GM12878 (cell line): ENCODE data around the gene MCHR1. TPM values are rescaled to one million over a fixed set of nuclear protein-coding genes. Genes with fewer than 3 reads are reported as not detected.

ENCODE experiments used
- ATAC-seq: fragments of 200-7000 bp; cut with Tn5 transposase; 3 replicates; pipeline ENCODE4 v1.9.1; 2020; ENCODE audit warnings: mild to moderate bottlenecking, moderate library complexity
- BruUV-seq: library from RNA; stranded (reverse); fragments of 400-500 nt; replicated peaks from 2 replicates; lab custom pipeline; 2021; lab: Mats Ljungman, UMichigan
- CTCF ChIA-PET: fragments of 300-600 bp; sonication (Branson Sonifier 250); formaldehyde crosslinking; extraction: SDS; loops from one replicate; lab custom pipeline; 2021; ENCODE audit warnings: inconsistent platforms; lab: Yijun Ruan, JAX
- POLR2A ChIA-PET: fragments of 350-600 bp; formaldehyde crosslinking; extraction: SDS; loops from one replicate; lab custom pipeline; 2021; ENCODE audit warnings: inconsistent platforms; lab: Charles Lee
- RAD21 ChIA-PET: fragments of 300-600 bp; sonication (Branson Sonifier 250); formaldehyde crosslinking; loops from one replicate; lab custom pipeline; 2023; ENCODE audit warnings: antibody characterized with exemption; ENCODE audit not compliant: unreplicated experiment; lab: Charles Lee
- SMC1A ChIA-PET: fragments of 300-600 bp; sonication (Branson Sonifier 250); formaldehyde crosslinking; loops from one replicate; lab custom pipeline; 2023; ENCODE audit not compliant: unreplicated experiment, uncharacterized antibody; lab: Charles Lee
- DNase-seq: peaks from one replicate; pipeline ENCODE4 v3.0.0-alpha.2; 2011; ENCODE audit warnings: low read depth, low spot score
- FAIRE-seq: peaks from 3 replicates; lab custom pipeline; 2011; peaks lifted over from hg19 to GRCh38; lab: Jason Lieb, UNC
- H2AFZ ChIP-seq: 2 replicates; pipeline ENCODE4 v1.6.0; 2011; ENCODE audit warnings: low read depth, low read length, control low read depth; ENCODE audit not compliant: control insufficient read depth
- H3K27ac ChIP-seq: 2 replicates; pipeline ENCODE4 v1.5.1; 2011; ENCODE audit warnings: control low read depth; ENCODE audit not compliant: control insufficient read depth, insufficient read depth
- H3K27me3 ChIP-seq, 2 experiments: replicated peaks in 1 of 2; 2 replicates each; pipeline versions ENCODE4 v1.6.0 to v1.6.1; 2011; ENCODE audit warnings: low read length in 1 of 2; ENCODE audit not compliant: control insufficient read depth in 2 of 2, insufficient read depth in 2 of 2
- H3K36me3 ChIP-seq, 2 experiments: 2 replicates each; pipeline ENCODE4 v1.5.1; 2011; ENCODE audit warnings: low read length in 1 of 2; ENCODE audit not compliant: control insufficient read depth in 2 of 2, insufficient read depth in 2 of 2
- H3K4me1 ChIP-seq: 2 replicates; pipeline ENCODE4 v1.6.1; 2011; ENCODE audit warnings: mild to moderate bottlenecking, low read length, moderate library complexity, mixed read lengths; ENCODE audit not compliant: control insufficient read depth, insufficient read depth
- H3K4me2 ChIP-seq: 2 replicates; pipeline ENCODE4 v1.6.0; 2011; ENCODE audit warnings: control low read depth; ENCODE audit not compliant: control insufficient read depth, insufficient read depth
- H3K4me3 ChIP-seq: fragments of 200-600 bp; sonication (generic); 2 replicates; pipeline ENCODE4 v1.5.1; 2016
- H3K79me2 ChIP-seq: 2 replicates; pipeline ENCODE4 v1.6.0; 2011; ENCODE audit warnings: low read length; ENCODE audit not compliant: control insufficient read depth, insufficient read depth
- H3K9ac ChIP-seq: 2 replicates; pipeline ENCODE4 v1.8.0; 2011; ENCODE audit warnings: low read length, control low read depth, mixed read lengths; ENCODE audit not compliant: control insufficient read depth, insufficient read depth
- H3K9me3 ChIP-seq: replicated peaks from 3 replicates; pipeline ENCODE4 v1.5.1; 2011; ENCODE audit warnings: mild to moderate bottlenecking, low read length; ENCODE audit not compliant: control insufficient read depth, insufficient read depth
- H4K20me1 ChIP-seq: 2 replicates; pipeline ENCODE4 v1.6.0; 2011; ENCODE audit not compliant: control insufficient read depth, insufficient read depth
- CEBPB ChIP-seq, 2 experiments: fragments of 150-350 bp in 1 of 2; IDR thresholded peaks; 2 replicates each; pipeline ENCODE4 v1.6.1; 2012 to 2014; ENCODE audit warnings: low read depth in 2 of 2, low read length in 2 of 2, borderline replicate concordance in 1 of 2, inconsistent platforms in 1 of 2
- CUX1 ChIP-seq: IDR thresholded peaks from 2 replicates; pipeline ENCODE4 v1.6.1; 2012; ENCODE audit warnings: improper control_type of control experiment, low read depth, low read length; ENCODE audit not compliant: insufficient replicate concordance
- HDAC6 ChIP-seq: fragments of 200-600 bp; sonication (generic); IDR thresholded peaks from one replicate; pipeline ENCODE4 v1.8.0; 2017; ENCODE audit warnings: antibody characterized with exemption; ENCODE audit not compliant: unreplicated experiment
- IKZF2 ChIP-seq, 2 experiments: fragments of 450-650 bp; IDR thresholded peaks; 2 replicates each; pipeline ENCODE4 v1.6.1; 2017; ENCODE audit warnings: mild to moderate bottlenecking in 2 of 2, moderate library complexity in 2 of 2
- IRF4 ChIP-seq: IDR thresholded peaks from 2 replicates; pipeline ENCODE4 v1.6.1; 2011; ENCODE audit warnings: low read depth, low read length
- MTA3 ChIP-seq: IDR thresholded peaks from 2 replicates; pipeline ENCODE4 v1.6.1; 2012; ENCODE audit warnings: low read length, inconsistent platforms, borderline replicate concordance
- MYB ChIP-seq: fragments of 150-350 bp; IDR thresholded peaks from 2 replicates; pipeline ENCODE4 v1.6.1; 2014; ENCODE audit warnings: mild to moderate bottlenecking, low read depth, low read length, borderline replicate concordance
- RELA ChIP-seq: fragments of 450-650 bp; IDR thresholded peaks from 2 replicates; pipeline ENCODE4 v1.8.0; 2014; ENCODE audit warnings: borderline replicate concordance; ENCODE audit not compliant: partially characterized antibody
- SMC3 ChIP-seq: IDR thresholded peaks from 2 replicates; pipeline ENCODE4 v1.6.1; 2011; ENCODE audit warnings: low read length, improper control_type of control experiment, borderline replicate concordance
- SREBF1 ChIP-seq: IDR thresholded peaks from 2 replicates; pipeline ENCODE4 v1.6.1; 2012; ENCODE audit warnings: mild to moderate bottlenecking, low read length
- TAF1 ChIP-seq: IDR thresholded peaks from 2 replicates; pipeline ENCODE4 v1.6.1; 2011; ENCODE audit warnings: mild to moderate bottlenecking, low read depth, low read length, borderline replicate concordance
- ZBTB40 ChIP-seq: fragments of 450-650 bp; IDR thresholded peaks from 2 replicates; pipeline ENCODE4 v1.6.1; 2016; ENCODE audit warnings: mild to moderate bottlenecking, moderate library complexity, borderline replicate concordance
- in situ Hi-C: fragments of 300-500 bp; cut with MboI; formaldehyde crosslinking; loops from 9 replicates; pipeline ENCODE4 v1.14.3; 2018; ENCODE audit warnings: mixed read lengths
- intact Hi-C: fragments of 100-400 bp; cut with micrococcal nuclease; formaldehyde crosslinking; loops from one replicate; pipeline ENCODE4 v1.14.2; 2022; ENCODE audit not compliant: unreplicated experiment
- polyA plus RNA-seq, 11 experiments: library from polyadenylated mRNA; depleted of rRNA in 4 of 11; unstranded in 6 of 11; stranded (reverse) in 5 of 11; fragments of >200 nt; fragmentation: Nextera tagmentation in 4 of 11; fragmentation: Illumina TruSeq in 1 of 11; extraction: Ambion mirVana in 4 of 11; extraction: Trizol in 1 of 11; gene quantifications; 1 replicate in 1 of 11; 2 replicates in 10 of 11; pipeline versions ENCODE4 v1.2.1 to v1.2.3, GENCODE V29; 2011 to 2016; ENCODE audit warnings: inconsistent platforms in 2 of 11, missing spikeins in 2 of 11, low read depth in 1 of 11
- total RNA-seq, 4 experiments: library from RNA; depleted of rRNA in 3 of 4; stranded (reverse); fragments of >200 nt in 3 of 4; fragmentation: Illumina TruSeq in 1 of 4; extraction: Trizol in 1 of 4; gene quantifications; 2 replicates each; pipeline versions ENCODE4 v1.2.1 to v1.2.3, GENCODE V29; 2013 to 2021

MCHR1 gene
- total and polyA plus RNA-seq, 10 of the 15 experiments (the other 5 are each of a cell fraction or from before 2014, with no cell fraction given), result not detected

- intact Hi-C loops, result no loop called here
- H3K4me2 ChIP-seq, result no peak overlapping the region
- DNase-seq, result no peak
- POLR2A ChIA-PET, result interaction anchor here (0.5 kb wide), 1 partner anchor 316 kb away, joined by 3 read pairs; no protein-coding TSS in a partner anchor
- CTCF ChIA-PET, result interaction anchor here (0.7 to 1.3 kb wide), 4 partner anchors 9 to 292 kb away, joined by 3 to 11 read pairs (median 3); no protein-coding TSS in a partner anchor
- H3K9ac ChIP-seq, result no peak overlapping the region
- no peak for TF ChIP-seq IKZF2 (IDR thresholded peaks at IDR 0.05)
- no peak for TF ChIP-seq HDAC6
- TF ChIP-seq SREBF1, result no peak
- no peak for TF ChIP-seq CUX1
- no peak for TF ChIP-seq SMC3
- TF ChIP-seq ZBTB40, result no peak
- TF ChIP-seq IRF4, result no peak
- TF ChIP-seq CEBPB (IDR thresholded peaks at IDR 0.05; ENCODE audit: borderline replicate concordance in 1 of 2, low read depth in 2 of 2, low read length in 2 of 2), result no peak
- TF ChIP-seq MYB, result no peak
- no peak for TF ChIP-seq TAF1
- no peak for TF ChIP-seq RELA
- TF ChIP-seq MTA3, result no peak
- H3K9me3 ChIP-seq, result no peaks in the 10 kb centered on the region
- no peaks in the 10 kb centered on the region for H3K4me1 ChIP-seq
- RAD21 ChIA-PET, result interaction anchor here (0.7 kb wide), 1 partner anchor 21 kb away, joined by 3 read pairs; no protein-coding TSS in a partner anchor
- SMC1A ChIA-PET, result interaction anchor here (0.7 to 1.0 kb wide), 2 partner anchors 12 to 45 kb away, joined by 3 to 4 read pairs; no protein-coding TSS in a partner anchor
- no peak overlapping the region for H3K27ac ChIP-seq
- no peaks in the 10 kb centered on the region for H3K36me3 ChIP-seq
- H2AFZ ChIP-seq, result no peak overlapping the region
- no peak for ATAC-seq
- no peak for FAIRE-seq
- no peaks in the 10 kb centered on the region for H3K79me2 ChIP-seq
- in situ Hi-C loops, result no loop called here
- no peaks in the 10 kb centered on the region for H4K20me1 ChIP-seq
- no peak overlapping the region for H3K4me3 ChIP-seq
- no peaks in the 10 kb centered on the region; a peak in 2 of 4 replicates for H3K27me3 ChIP-seq
- BruUV-seq, result no TSS peak
Measured at GRCh38 chr22:40691532-40691931, 12.2 kb downstream of the MCHR1 start.
